ENCODE results near the gene ACVR1. TPM values are rescaled to one million over a fixed set of nuclear protein-coding genes. Genes with fewer than 3 reads are reported as not detected.

ACVR1 gene
- total and polyA plus RNA-seq, 2 of the 13 experiments (the other 11 are each of a cell fraction or from before 2014, with no cell fraction given): 2.3 to 5.4 TPM

DNA sequence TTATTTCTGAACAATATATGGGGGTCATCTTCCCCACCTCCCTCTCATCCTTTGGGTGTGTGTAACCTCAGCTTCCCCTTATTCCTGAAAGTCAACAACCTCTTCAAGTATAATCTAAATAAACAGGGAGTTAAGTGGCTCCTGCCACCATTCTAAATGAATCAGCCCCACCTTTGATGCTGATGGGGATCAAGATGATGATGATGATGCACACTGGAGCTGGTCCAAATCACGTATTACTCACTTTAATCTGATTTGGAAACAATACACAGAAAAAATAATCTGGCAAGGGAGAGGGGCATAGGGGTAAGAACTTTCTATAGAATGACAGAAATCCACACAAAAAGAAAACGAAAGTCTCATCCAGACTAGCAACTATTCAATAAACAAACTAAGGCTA, 7.1 kb downstream of the ACVR1 start:
- no peak overlapping the region for H3K27ac ChIP-seq (ENCODE audit: extremely low read length, insufficient read depth, low read length)
- H3K36me3 ChIP-seq (replicated peaks in 1 of 2; ENCODE audit: control insufficient read depth in 1 of 2, insufficient read depth in 2 of 2, low read length in 2 of 2): no peaks in the 10 kb centered on the region
- TF ChIP-seq ZSCAN12 (CRISPR knock-in tag; IDR thresholded peaks at IDR 0.05): no peak
- TF ChIP-seq SIX1 (CRISPR knock-in tag; IDR thresholded peaks at IDR 0.05; ENCODE audit: borderline replicate concordance): no peak
- no peak for TF ChIP-seq MBNL3 (CRISPR knock-in tag; conservative IDR thresholded peaks at IDR 0.05)
- TF ChIP-seq CC2D1A (CRISPR knock-in tag; IDR thresholded peaks at IDR 0.05): no peak
- TF ChIP-seq NKX3-1 (CRISPR knock-in tag; IDR thresholded peaks at IDR 0.05): no peak
- TF ChIP-seq, protein P1, sequence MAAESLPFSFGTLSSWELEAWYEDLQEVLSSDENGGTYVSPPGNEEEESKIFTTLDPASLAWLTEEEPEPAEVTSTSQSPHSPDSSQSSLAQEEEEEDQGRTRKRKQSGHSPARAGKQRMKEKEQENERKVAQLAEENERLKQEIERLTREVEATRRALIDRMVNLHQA (CRISPR knock-in tag; IDR thresholded peaks at IDR 0.05): no peak
- TF ChIP-seq MYNN (CRISPR knock-in tag; IDR thresholded peaks at IDR 0.05; ENCODE audit: low read depth): no peak
- no peak for TF ChIP-seq ARHGAP35 (CRISPR knock-in tag; IDR thresholded peaks at IDR 0.05; ENCODE audit: borderline replicate concordance)
- TF ChIP-seq AHDC1 (CRISPR knock-in tag; IDR thresholded peaks at IDR 0.05; ENCODE audit: borderline replicate concordance): no peak
- TF ChIP-seq POLR2AphosphoS2 (IDR thresholded peaks at IDR 0.05; ENCODE audit: low read depth, low read length): no peak
- no peak for TF ChIP-seq ATRX (CRISPR knock-in tag; IDR thresholded peaks at IDR 0.05; ENCODE audit: borderline replicate concordance)
- TF ChIP-seq ZSCAN29 (CRISPR knock-in tag; conservative IDR thresholded peaks at IDR 0.05): no peak
- H4K20me1 ChIP-seq (ENCODE audit: insufficient read depth, low read length): no peaks in the 10 kb centered on the region
- DNase-seq (ENCODE audit: low spot score) (no peak), ATAC-seq (no peak), FAIRE-seq (no peak)
- H3K4me3 ChIP-seq (replicated peaks in 1 of 3; ENCODE audit: insufficient read depth in 1 of 3, low read depth in 2 of 3, low read length in 3 of 3): no peak overlapping the region
- no peaks in the 10 kb centered on the region for H3K27me3 ChIP-seq (ENCODE audit: control insufficient read depth in 1 of 2, insufficient read depth in 2 of 2, low read length in 2 of 2)
- H3K9ac ChIP-seq (ENCODE audit: insufficient read depth, low read depth, low read length): no peak overlapping the region
- H3K4me2 ChIP-seq (ENCODE audit: low read depth, low read length): no peak overlapping the region
- no peaks in the 10 kb centered on the region for H3K9me3 ChIP-seq (ENCODE audit: low read length)
- CTCF ChIA-PET (ENCODE audit: low intra/inter-chr PET ratio, low total read pairs): no interaction called here
- intact Hi-C loops (cut with micrococcal nuclease; ENCODE audit: unreplicated experiment): no loop called here
- in situ Hi-C loops (cut with HindIII; ENCODE audit: extremely low pct_ligation_motif_present, low pct_unique_long_range_greater_than_20kb): no loop called here
- no peak overlapping the region for H2AFZ ChIP-seq (ENCODE audit: low read length)
- POLR2A ChIA-PET: no interaction called here
- peaks cover 44% of the 10 kb centered on the region for H3K4me1 ChIP-seq (ENCODE audit: insufficient read depth, low read length)
- BruUV-seq (replicated peaks): no TSS peak
- 94% methylated on average over 2 of the region's 2 CpGs for WGBS (ENCODE audit: low lambda C conversion rate)
- H3K79me2 ChIP-seq (ENCODE audit: insufficient read depth, low read length): peaks cover 4% of the 10 kb centered on the region
